ENCODE data around the gene TFB1M. TPM values are rescaled to one million over a fixed set of nuclear protein-coding genes. Genes with fewer than 3 reads are reported as not detected.
A peak's percentile ranks its signal among the peaks of the same experiment; 100 is the strongest.

The TFB1M gene
- total and polyA plus RNA-seq, 9 donors, result 6.7 to 18.5 (median 14.6) TPM

DNA sequence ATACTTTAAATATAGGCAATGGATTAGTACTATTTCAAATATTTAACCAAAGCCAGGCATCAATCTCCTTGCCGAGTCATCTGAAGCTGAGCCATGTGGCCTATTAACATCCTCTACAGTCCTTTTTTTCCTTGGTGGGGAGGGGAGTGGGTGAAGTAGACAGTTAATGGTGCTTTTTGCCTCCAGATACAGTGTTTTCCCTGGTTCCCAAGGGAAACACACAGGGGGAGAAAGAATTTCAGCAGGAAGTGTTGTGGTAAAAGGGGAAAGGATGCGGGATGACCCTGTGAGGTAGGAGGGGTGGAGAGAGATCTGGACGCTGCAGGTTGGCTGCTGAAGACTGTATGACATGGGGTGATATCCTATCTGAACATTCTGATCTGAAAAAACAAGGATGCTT, 40.9 kb downstream of the TFB1M start:
- TF ChIP-seq POLR2A (IDR thresholded peaks at IDR 0.05) (no peak), CTCF (IDR thresholded peaks at IDR 0.05) (no peak), EP300 (IDR thresholded peaks at IDR 0.05) (no peak)
- no peaks in the 10 kb centered on the region for H3K9me3 ChIP-seq
- 11 to 20% (median 14%) methylated on average over 3 of the region's 3 CpGs for WGBS, 3 donors

DNA sequence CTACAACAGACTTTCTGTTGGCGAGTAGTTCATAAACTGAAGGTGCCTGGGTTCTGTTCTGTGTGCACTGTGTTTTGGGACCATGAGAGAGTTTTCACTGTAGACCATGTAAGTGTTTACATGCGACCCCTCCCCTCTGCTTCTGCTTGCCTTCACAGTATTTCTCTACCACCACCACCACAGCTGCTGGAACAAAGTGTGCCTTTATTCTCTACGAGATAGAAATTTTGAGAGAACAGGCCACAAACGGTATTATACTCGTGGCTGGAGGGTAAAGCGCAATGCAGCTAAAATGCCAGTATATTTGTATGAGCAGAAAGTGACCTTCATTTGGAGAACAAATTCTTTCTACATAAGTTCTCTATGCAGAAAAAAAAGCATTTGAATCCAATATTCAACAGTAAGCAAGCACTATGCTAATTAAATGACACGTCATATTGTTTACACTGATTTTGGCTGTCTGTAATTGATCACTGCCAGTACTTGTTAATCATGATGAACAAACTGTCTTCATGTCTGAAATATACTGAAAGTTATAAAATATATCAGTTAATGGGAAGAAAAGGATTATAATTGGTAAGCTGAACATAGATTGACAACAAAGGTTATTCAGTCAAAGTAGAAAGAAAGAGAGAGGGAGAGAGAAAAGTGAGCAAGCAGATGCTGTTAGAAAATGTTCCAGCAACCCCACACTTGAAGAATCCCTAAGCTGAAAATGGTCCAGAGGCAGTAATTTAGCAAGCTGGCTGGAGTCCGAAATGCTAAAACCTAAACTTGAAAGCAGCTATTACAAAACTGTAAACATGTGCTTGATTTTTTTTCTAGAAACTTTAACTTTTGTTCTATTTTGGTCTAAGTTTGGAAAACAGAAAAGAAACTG, 41.7 kb downstream of the TFB1M start:
- 39 to 41% (median 40%) methylated on average over 8 of the region's 8 CpGs for WGBS, 3 donors
- TF ChIP-seq EP300 (IDR thresholded peaks at IDR 0.05), result no peak
- no peak for TF ChIP-seq CTCF (IDR thresholded peaks at IDR 0.05)
- no peak for TF ChIP-seq POLR2A (IDR thresholded peaks at IDR 0.05)
- Histone ChIP-seq H3K27me3 (no peaks in the 10 kb centered on the region), H3K27ac (peak overlapping the region; percentile 41), H3K36me3 (no peaks in the 10 kb centered on the region), H3K4me3 (no peak overlapping the region), H3K9me3 (no peaks in the 10 kb centered on the region), H3K4me1 (ENCODE audit: insufficient read depth) (peaks cover 6% of the 10 kb centered on the region)
- intact Hi-C loops (cut with DNase I), result no loop called here
- peak in 3 of 5 donors; percentile 32 to 46 (median 40) for DNase-seq

More for the DNA sequence above, 40.9 kb downstream of the TFB1M start:
- Histone ChIP-seq H3K27me3 (no peaks in the 10 kb centered on the region), H3K4me1 (ENCODE audit: insufficient read depth) (peaks cover 6% of the 10 kb centered on the region), H3K27ac (peak overlapping the region; percentile 41), H3K36me3 (no peaks in the 10 kb centered on the region), H3K4me3 (no peak overlapping the region)
- intact Hi-C loops (cut with DNase I), result no loop called here
- DNase-seq, result no peak

DNA sequence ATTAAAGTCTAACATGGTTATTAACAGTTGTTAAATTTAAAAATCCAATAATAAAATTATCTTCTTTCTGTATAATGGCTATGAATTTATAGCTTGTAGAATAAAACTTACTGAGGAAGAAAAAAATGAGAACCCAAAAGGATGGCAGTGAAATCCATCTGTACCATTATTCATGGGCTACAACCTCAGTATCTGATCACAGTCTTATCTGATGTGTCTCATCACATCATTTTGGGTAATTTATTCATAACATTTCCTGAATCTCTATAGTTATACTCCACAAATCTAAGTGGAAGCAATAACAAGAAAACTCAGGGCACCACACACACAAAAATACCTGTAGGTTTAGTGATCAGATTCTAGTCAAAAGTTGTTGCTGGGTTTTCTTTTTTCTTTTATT, 43.1 kb downstream of the TFB1M start:
- Histone ChIP-seq H3K36me3 (no peaks in the 10 kb centered on the region), H3K4me1 (ENCODE audit: insufficient read depth) (peaks cover 5% of the 10 kb centered on the region), H3K27me3 (no peaks in the 10 kb centered on the region), H3K4me3 (no peak overlapping the region), H3K9me3 (no peaks in the 10 kb centered on the region), H3K27ac (no peak overlapping the region)
- TF ChIP-seq EP300 (IDR thresholded peaks at IDR 0.05), result no peak
- no peak for TF ChIP-seq POLR2A (IDR thresholded peaks at IDR 0.05)
- no peak for TF ChIP-seq CTCF (IDR thresholded peaks at IDR 0.05)
- no peak for DNase-seq
- intact Hi-C loops (cut with DNase I), result no loop called here

GRCh38 chr6:155270561-155271091, 43.7 kb downstream of the TFB1M start:
- no peak for TF ChIP-seq POLR2A (IDR thresholded peaks at IDR 0.05)
- TF ChIP-seq CTCF (IDR thresholded peaks at IDR 0.05), result no peak
- TF ChIP-seq EP300 (IDR thresholded peaks at IDR 0.05), result no peak
- Histone ChIP-seq H3K27me3 (no peaks in the 10 kb centered on the region), H3K4me3 (no peak overlapping the region), H3K4me1 (ENCODE audit: insufficient read depth) (peaks cover 5% of the 10 kb centered on the region), H3K36me3 (no peaks in the 10 kb centered on the region), H3K27ac (no peak overlapping the region), H3K9me3 (no peaks in the 10 kb centered on the region)
- intact Hi-C loops (cut with DNase I), result no loop called here
- 91 to 94% (median 93%) methylated on average over 7 of the region's 7 CpGs for WGBS, 3 donors
- no peak for DNase-seq

All from ovary (tissue), 9 donors.